ENCODE results near the gene CLCN6.

DNA sequence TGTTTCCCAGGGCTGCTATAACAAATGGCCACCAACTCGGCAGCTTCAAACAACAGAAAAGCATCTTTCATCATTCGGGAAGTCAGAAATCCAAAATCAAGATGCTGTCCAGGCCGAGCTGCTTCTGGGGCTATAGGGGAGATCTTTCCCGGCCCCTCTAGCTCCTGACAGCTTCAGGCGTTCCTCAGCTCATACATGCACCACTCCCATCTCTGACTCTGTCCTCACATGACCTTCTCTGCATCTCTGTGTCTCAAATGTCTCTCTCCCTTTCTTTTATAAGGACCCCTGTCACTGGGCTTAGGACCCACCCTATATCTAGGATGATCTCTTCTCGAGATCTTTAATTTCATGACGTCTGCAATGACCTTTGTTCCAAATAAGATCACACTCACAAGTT lies 66.6 kb downstream of the CLCN6 start:
- TF ChIP-seq, protein P1, sequence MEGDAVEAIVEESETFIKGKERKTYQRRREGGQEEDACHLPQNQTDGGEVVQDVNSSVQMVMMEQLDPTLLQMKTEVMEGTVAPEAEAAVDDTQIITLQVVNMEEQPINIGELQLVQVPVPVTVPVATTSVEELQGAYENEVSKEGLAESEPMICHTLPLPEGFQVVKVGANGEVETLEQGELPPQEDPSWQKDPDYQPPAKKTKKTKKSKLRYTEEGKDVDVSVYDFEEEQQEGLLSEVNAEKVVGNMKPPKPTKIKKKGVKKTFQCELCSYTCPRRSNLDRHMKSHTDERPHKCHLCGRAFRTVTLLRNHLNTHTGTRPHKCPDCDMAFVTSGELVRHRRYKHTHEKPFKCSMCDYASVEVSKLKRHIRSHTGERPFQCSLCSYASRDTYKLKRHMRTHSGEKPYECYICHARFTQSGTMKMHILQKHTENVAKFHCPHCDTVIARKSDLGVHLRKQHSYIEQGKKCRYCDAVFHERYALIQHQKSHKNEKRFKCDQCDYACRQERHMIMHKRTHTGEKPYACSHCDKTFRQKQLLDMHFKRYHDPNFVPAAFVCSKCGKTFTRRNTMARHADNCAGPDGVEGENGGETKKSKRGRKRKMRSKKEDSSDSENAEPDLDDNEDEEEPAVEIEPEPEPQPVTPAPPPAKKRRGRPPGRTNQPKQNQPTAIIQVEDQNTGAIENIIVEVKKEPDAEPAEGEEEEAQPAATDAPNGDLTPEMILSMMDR (IDR thresholded peaks at IDR 0.05; ENCODE audit: insufficient read depth, low read length), result no peak
- TF ChIP-seq, protein P2, sequence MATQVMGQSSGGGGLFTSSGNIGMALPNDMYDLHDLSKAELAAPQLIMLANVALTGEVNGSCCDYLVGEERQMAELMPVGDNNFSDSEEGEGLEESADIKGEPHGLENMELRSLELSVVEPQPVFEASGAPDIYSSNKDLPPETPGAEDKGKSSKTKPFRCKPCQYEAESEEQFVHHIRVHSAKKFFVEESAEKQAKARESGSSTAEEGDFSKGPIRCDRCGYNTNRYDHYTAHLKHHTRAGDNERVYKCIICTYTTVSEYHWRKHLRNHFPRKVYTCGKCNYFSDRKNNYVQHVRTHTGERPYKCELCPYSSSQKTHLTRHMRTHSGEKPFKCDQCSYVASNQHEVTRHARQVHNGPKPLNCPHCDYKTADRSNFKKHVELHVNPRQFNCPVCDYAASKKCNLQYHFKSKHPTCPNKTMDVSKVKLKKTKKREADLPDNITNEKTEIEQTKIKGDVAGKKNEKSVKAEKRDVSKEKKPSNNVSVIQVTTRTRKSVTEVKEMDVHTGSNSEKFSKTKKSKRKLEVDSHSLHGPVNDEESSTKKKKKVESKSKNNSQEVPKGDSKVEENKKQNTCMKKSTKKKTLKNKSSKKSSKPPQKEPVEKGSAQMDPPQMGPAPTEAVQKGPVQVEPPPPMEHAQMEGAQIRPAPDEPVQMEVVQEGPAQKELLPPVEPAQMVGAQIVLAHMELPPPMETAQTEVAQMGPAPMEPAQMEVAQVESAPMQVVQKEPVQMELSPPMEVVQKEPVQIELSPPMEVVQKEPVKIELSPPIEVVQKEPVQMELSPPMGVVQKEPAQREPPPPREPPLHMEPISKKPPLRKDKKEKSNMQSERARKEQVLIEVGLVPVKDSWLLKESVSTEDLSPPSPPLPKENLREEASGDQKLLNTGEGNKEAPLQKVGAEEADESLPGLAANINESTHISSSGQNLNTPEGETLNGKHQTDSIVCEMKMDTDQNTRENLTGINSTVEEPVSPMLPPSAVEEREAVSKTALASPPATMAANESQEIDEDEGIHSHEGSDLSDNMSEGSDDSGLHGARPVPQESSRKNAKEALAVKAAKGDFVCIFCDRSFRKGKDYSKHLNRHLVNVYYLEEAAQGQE (IDR thresholded peaks at IDR 0.05; ENCODE audit: insufficient replicate concordance, low read depth), result no peak

Measured in HL-60 (cell line).